SK-N-SH (cell line): ENCODE measurements around the gene SPEM1. TPM values are rescaled to one million over a fixed set of nuclear protein-coding genes. Genes with fewer than 3 reads are reported as not detected.

Experiments used
- CTCF ChIA-PET: fragments of 300-600, 350-600 bp; formaldehyde crosslinking; extraction: SDS; loops from one replicate; lab custom pipeline; 2021; lab: Yijun Ruan, JAX
- POLR2A ChIA-PET: fragments of 350-600 bp; sonication (Branson Sonifier 250); formaldehyde crosslinking; extraction: SDS; loops from one replicate; lab custom pipeline; 2020; ENCODE audit warnings: antibody characterized with exemption, inconsistent platforms; lab: Yijun Ruan, JAX
- DNase-seq: peaks from one replicate; pipeline ENCODE4 v3.0.0; 2012
- H2AFZ ChIP-seq: fragments of 200-600 bp; sonication (generic); 2 replicates; pipeline ENCODE4 v1.8.1; 2016; ENCODE audit warnings: antibody characterized with exemption, mild to moderate bottlenecking, low read depth
- H3F3A ChIP-seq: fragments of 200-600 bp; sonication (generic); replicated peaks from 2 replicates; pipeline ENCODE3; 2016; ENCODE audit warnings: antibody characterized with exemption, mild to moderate bottlenecking; ENCODE audit not compliant: insufficient read depth
- H3K27ac ChIP-seq, 2 experiments: fragments of 200-500 bp in 1 of 2; fragments of 200-600 bp in 1 of 2; sonication (Bioruptor generic) in 1 of 2; sonication (generic), shearing (Covaris generic) in 1 of 2; 2 replicates each; pipeline versions ENCODE4 v1.5.1 to v1.6.1; 2014 to 2016; ENCODE audit warnings: low read depth in 2 of 2, inconsistent platforms in 1 of 2, low read length in 1 of 2, mild to moderate bottlenecking in 1 of 2, mixed read lengths in 1 of 2
- H3K27me3 ChIP-seq: fragments of 200-600 bp; sonication (generic), shearing (Covaris generic); 2 replicates; pipeline ENCODE4 v1.6.1; 2016; ENCODE audit warnings: mixed run types; ENCODE audit not compliant: insufficient read depth
- H3K36me3 ChIP-seq, 2 experiments: fragments of 200-500 bp in 1 of 2; fragments of 200-600 bp in 1 of 2; sonication (Bioruptor generic) in 1 of 2; sonication (generic) in 1 of 2; replicated peaks in 1 of 2; 2 replicates each; pipeline versions ENCODE3 to v1.5.1; 2014 to 2016; ENCODE audit warnings: low read length in 1 of 2, mild to moderate bottlenecking in 1 of 2; ENCODE audit not compliant: insufficient read depth in 2 of 2, control insufficient read depth in 1 of 2
- H3K4me1 ChIP-seq, 2 experiments: fragments of 200-500 bp in 1 of 2; fragments of 200-600 bp in 1 of 2; sonication (Bioruptor generic) in 1 of 2; sonication (generic), shearing (Covaris generic) in 1 of 2; 2 replicates each; pipeline versions ENCODE4 v1.5.1 to v1.6.1; 2014 to 2016; ENCODE audit warnings: low read depth in 1 of 2, low read length in 1 of 2, mixed run types in 1 of 2; ENCODE audit not compliant: insufficient read depth in 2 of 2, control insufficient read depth in 1 of 2
- H3K4me2 ChIP-seq: fragments of 200-600 bp; sonication (generic), shearing (Covaris generic); 2 replicates; pipeline ENCODE4 v1.6.1; 2017; ENCODE audit warnings: mixed run types
- H3K4me3 ChIP-seq, 2 experiments: fragments of 200-500 bp in 1 of 2; fragments of 200-600 bp in 1 of 2; sonication (Bioruptor generic) in 1 of 2; sonication (generic), shearing (Covaris generic) in 1 of 2; 2 replicates each; pipeline versions ENCODE4 v1.5.1 to v1.8.1; 2014 to 2016; ENCODE audit warnings: low read depth in 2 of 2, inconsistent platforms in 1 of 2, low read length in 1 of 2, mild to moderate bottlenecking in 1 of 2, mixed read lengths in 1 of 2, moderate library complexity in 1 of 2
- H3K79me2 ChIP-seq: fragments of 200-600 bp; sonication (generic); 2 replicates; pipeline ENCODE4 v1.8.1; 2017; ENCODE audit warnings: mild to moderate bottlenecking; ENCODE audit not compliant: insufficient read depth
- H3K9ac ChIP-seq: fragments of 200-600 bp; sonication (generic); 2 replicates; pipeline ENCODE4 v1.6.1; 2017; ENCODE audit warnings: mixed run types
- H3K9me2 ChIP-seq: fragments of 200-600 bp; sonication (generic); 2 replicates; pipeline ENCODE4 v1.6.1; 2017; ENCODE audit warnings: mixed run types
- H3K9me3 ChIP-seq: fragments of 200-600 bp; sonication (generic); 2 replicates; pipeline ENCODE4 v1.6.1; 2017; ENCODE audit warnings: mixed run types, mild to moderate bottlenecking, moderate library complexity
- H4K20me1 ChIP-seq: fragments of 200-600 bp; sonication (generic); 2 replicates; pipeline ENCODE4 v1.6.1; 2017; ENCODE audit warnings: mild to moderate bottlenecking, mixed run types; ENCODE audit not compliant: insufficient read depth
- EZH2phosphoT487 ChIP-seq: fragments of 200-600 bp; sonication (generic); IDR thresholded peaks from 2 replicates; pipeline ENCODE4 v1.6.1; 2017; ENCODE audit warnings: low read depth, mixed run types, mild to moderate bottlenecking, antibody characterized with exemption, moderate library complexity, borderline replicate concordance
- FOSL2 ChIP-seq: IDR thresholded peaks from 2 replicates; pipeline ENCODE4 v1.4.0; 2012; ENCODE audit warnings: low read depth, mild to moderate bottlenecking, moderate library complexity, borderline replicate concordance
- FOXJ3 ChIP-seq: sonication (generic); formaldehyde crosslinking; IDR thresholded peaks from 2 replicates; pipeline ENCODE4 v1.5.1; 2020; ENCODE audit warnings: mild to moderate bottlenecking, missing genetic modification reagents
- FOXM1 ChIP-seq: IDR thresholded peaks from 2 replicates; pipeline ENCODE4 v1.4.0; 2012; ENCODE audit warnings: low read depth, mild to moderate bottlenecking
- GABPA ChIP-seq: IDR thresholded peaks from 2 replicates; pipeline ENCODE4 v1.4.0; 2012; ENCODE audit warnings: low read depth, mild to moderate bottlenecking
- NFIC ChIP-seq: IDR thresholded peaks from 2 replicates; pipeline ENCODE4 v1.4.0; 2012; ENCODE audit warnings: borderline replicate concordance
- POLR2AphosphoS5 ChIP-seq: IDR thresholded peaks from 2 replicates; pipeline ENCODE4 v1.6.1; 2012; ENCODE audit warnings: low read depth, low read length
- RCOR1 ChIP-seq: fragments of 150-350 bp; IDR thresholded peaks from 2 replicates; pipeline ENCODE4 v1.6.1; 2017; ENCODE audit warnings: antibody characterized with exemption, low read length
- TEAD4 ChIP-seq: IDR thresholded peaks from 2 replicates; pipeline ENCODE4 v1.4.0; 2012; ENCODE audit warnings: mild to moderate bottlenecking, borderline replicate concordance; ENCODE audit not compliant: insufficient read depth
- USF1 ChIP-seq: IDR thresholded peaks from 2 replicates; pipeline ENCODE4 v1.4.0; 2012; ENCODE audit warnings: low read depth, borderline replicate concordance
- YY1 ChIP-seq: IDR thresholded peaks from 2 replicates; pipeline ENCODE4 v1.4.0; 2012; ENCODE audit warnings: low read depth, mild to moderate bottlenecking
- WGBS: methylation state at CpG from one replicate; pipeline ENCODE4 v1.1.6; 2017; ENCODE audit warnings: low lambda C conversion rate; 5-methylcytosine and 5-hydroxymethylcytosine counted together
- polyA plus RNA-seq, 3 experiments: library from polyadenylated mRNA; depleted of rRNA; stranded (reverse); fragments of >200 nt; gene quantifications; 2 replicates each; pipeline ENCODE4 v1.2.3, GENCODE V29; 2012
- TF ChIP-seq, protein P1 (sequence below): fragments of 150-350 bp; IDR thresholded peaks from 2 replicates; pipeline ENCODE4 v1.6.1; 2017; ENCODE audit warnings: antibody characterized with exemption, low read length, low read depth, borderline replicate concordance
- TF ChIP-seq, protein P2 (sequence below): IDR thresholded peaks from 2 replicates; pipeline ENCODE4 v1.4.0; 2012; ENCODE audit warnings: low read depth

SPEM1 gene
- polyA plus RNA-seq, 1 of the 3 experiments (the other 2 are of a cell fraction) = not detected

- Histone ChIP-seq H3K27me3 (no peaks in the 10 kb centered on the region), H3K4me1 (no peaks in the 10 kb centered on the region; a peak in 1 of 4 replicates), H3K9ac (no peak within 1 kb of the TSS), H3K9me2 (no peaks in the 10 kb centered on the region), H3K27ac (no peak within 1 kb of the TSS), H3K9me3 (no peaks in the 10 kb centered on the region), H4K20me1 (no peaks in the 10 kb centered on the region), H2AFZ (no peak within 1 kb of the TSS), H3K4me2 (no peak within 1 kb of the TSS), H3K4me3 (no peak within 1 kb of the TSS), H3K79me2 (no peaks in the 10 kb centered on the region), H3F3A (no peaks in the 10 kb centered on the region), H3K36me3 (no peaks in the 10 kb centered on the region)
- DNase-seq = no peak
- TF ChIP-seq POLR2AphosphoS5 = no peak
- TF ChIP-seq, protein P1, sequence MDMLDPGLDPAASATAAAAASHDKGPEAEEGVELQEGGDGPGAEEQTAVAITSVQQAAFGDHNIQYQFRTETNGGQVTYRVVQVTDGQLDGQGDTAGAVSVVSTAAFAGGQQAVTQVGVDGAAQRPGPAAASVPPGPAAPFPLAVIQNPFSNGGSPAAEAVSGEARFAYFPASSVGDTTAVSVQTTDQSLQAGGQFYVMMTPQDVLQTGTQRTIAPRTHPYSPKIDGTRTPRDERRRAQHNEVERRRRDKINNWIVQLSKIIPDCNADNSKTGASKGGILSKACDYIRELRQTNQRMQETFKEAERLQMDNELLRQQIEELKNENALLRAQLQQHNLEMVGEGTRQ = no peak
- CTCF ChIA-PET = interaction anchor here (0.7 to 1.2 kb wide), 2 partner anchors 11 to 19 kb away, joined by 3 to 6 read pairs; partner anchors contain the start of genes CHRNB1 and TMEM102
- WGBS = 57% methylated on average over 5 of the region's 7 CpGs
- POLR2A ChIA-PET = interaction anchor here (0.8 kb wide), 1 partner anchor 21 kb away, joined by 3 read pairs; the partner anchor contains the start of gene TMEM256
These were observed 5.2 kb downstream of the SPEM1 start, which contains the start of gene SPEM2 for GRCh38 chr17:7425316-7425715. Gene SPEM2, plus strand, starts transcription at chr17:7425616. Its CDS starts 73 bp downstream, at chr17:7425689.

DNA sequence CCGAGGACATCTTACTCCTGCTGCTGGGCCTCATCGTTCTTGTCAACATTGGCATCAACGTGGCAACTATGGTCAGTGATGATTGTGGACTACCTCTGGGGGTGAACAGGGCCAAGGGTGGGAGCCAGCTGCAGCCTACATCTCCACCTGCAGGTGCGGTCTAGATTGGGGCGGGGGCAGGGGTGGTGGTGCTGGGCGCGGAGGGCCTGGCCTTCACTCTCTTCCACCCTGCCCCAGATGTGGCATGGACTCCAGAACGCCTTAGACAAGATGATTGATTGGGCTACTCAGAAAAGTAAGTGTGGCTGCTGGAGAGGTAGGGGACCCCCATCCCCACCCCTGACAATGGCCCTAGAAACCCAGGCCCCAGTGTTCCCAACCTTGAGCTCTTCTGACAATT, 5.6 kb downstream of the SPEM1 start:
- no peak for TF ChIP-seq FOSL2
- Histone ChIP-seq H3K79me2 (no peaks in the 10 kb centered on the region), H3K4me3 (no peak overlapping the region), H3K27ac (no peak overlapping the region), H3F3A (no peaks in the 10 kb centered on the region), H4K20me1 (no peaks in the 10 kb centered on the region), H3K9me2 (no peaks in the 10 kb centered on the region), H3K4me1 (no peaks in the 10 kb centered on the region), H3K9ac (no peak overlapping the region), H3K27me3 (no peaks in the 10 kb centered on the region), H3K4me2 (no peak overlapping the region), H3K9me3 (no peaks in the 10 kb centered on the region), H2AFZ (no peak overlapping the region), H3K36me3 (no peaks in the 10 kb centered on the region)
- ChIA-PET POLR2A (interaction anchor here (0.8 kb wide), 1 partner anchor 21 kb away, joined by 3 read pairs; the partner anchor contains the start of gene TMEM256), CTCF (interaction anchor here (0.7 kb wide), 1 partner anchor 19 kb away, joined by 3 read pairs; the partner anchor contains the start of gene CHRNB1)
- no peak for DNase-seq
- 76% methylated on average over 6 of the region's 8 CpGs for WGBS

DNA sequence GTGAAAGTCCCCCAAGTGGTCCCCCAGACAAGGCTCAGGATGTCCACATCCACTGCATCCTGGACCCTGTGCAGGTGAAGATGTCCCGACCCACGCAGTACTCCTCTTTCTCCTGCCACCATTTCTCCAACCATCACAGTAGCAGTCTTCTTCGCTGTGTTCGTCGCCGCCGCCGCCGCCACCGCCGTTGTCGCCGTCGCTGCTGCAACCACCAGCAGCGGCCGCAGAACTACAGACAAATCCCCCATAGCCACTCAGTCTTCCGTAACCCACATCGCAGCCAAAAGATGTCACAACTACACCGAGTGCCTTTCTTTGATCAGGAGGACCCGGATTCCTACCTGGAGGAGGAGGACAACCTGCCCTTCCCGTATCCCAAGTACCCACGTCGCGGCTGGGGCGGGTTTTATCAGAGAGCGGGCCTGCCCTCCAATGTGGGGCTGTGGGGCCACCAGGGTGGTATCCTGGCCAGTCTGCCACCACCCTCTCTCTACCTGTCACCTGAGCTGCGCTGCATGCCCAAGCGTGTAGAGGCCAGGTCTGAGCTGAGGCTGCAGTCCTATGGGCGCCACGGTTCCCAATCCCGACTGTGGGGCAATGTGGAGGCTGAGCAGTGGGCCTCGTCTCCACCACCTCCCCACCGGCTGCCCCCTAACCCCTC, 6.2 kb downstream of the SPEM1 start:
- TF ChIP-seq USF1 (no peak), RCOR1 (no peak), YY1 (no peak), TEAD4 (no peak), FOXM1 (no peak), FOSL2 (no peak), GABPA (no peak), FOXJ3 (CRISPR knock-in tag) (no peak), NFIC (no peak), EZH2phosphoT487 (no peak), POLR2AphosphoS5 (no peak)
- TF ChIP-seq, protein P2, sequence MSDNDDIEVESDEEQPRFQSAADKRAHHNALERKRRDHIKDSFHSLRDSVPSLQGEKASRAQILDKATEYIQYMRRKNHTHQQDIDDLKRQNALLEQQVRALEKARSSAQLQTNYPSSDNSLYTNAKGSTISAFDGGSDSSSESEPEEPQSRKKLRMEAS = no peak
- H4K20me1 ChIP-seq = no peaks in the 10 kb centered on the region
- CTCF ChIA-PET = interaction anchor here (1.6 kb wide), 1 partner anchor 11 kb away, joined by 7 read pairs; no protein-coding TSS in a partner anchor
- no peaks in the 10 kb centered on the region for H3K27me3 ChIP-seq
- H3K4me2 ChIP-seq = no peak overlapping the region
- no peak overlapping the region for H3K4me3 ChIP-seq
- H3K36me3 ChIP-seq = no peaks in the 10 kb centered on the region
- no peak overlapping the region for H2AFZ ChIP-seq
- DNase-seq = no peak
- no peaks in the 10 kb centered on the region for H3K9me3 ChIP-seq
- H3F3A ChIP-seq = no peaks in the 10 kb centered on the region
- POLR2A ChIA-PET = no interaction called here
- H3K9ac ChIP-seq = no peak overlapping the region
- WGBS = 87% methylated on average over 30 of the region's 33 CpGs
- no peaks in the 10 kb centered on the region for H3K9me2 ChIP-seq
- H3K27ac ChIP-seq = no peak overlapping the region
- no peaks in the 10 kb centered on the region for H3K4me1 ChIP-seq
- H3K79me2 ChIP-seq = no peaks in the 10 kb centered on the region
